ENCODE results near the gene TSPAN7. TPM values are rescaled to one million over a fixed set of nuclear protein-coding genes. Genes with fewer than 3 reads are reported as not detected.

TSPAN7 gene
- total RNA-seq, 1 donor from 2014 or later, result 122 TPM

DNA sequence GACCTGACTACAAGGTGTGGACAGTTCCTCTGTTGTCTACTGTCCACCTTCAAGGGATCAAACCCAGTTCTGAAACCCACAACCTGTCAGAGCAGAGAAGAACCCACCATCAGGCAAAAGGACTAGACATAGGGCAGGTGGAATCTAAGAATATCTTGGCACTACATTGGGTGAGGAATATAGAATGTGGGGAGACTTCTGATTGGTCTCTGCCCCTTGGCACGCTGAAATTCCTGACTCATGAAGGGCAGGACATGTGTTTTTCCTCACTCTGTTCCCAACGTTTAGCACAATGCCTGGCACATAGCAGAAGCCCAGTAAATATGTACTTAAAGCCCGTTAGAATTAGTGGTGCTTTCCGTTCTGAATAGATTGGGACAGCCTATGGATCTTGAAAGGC lies 59.3 kb downstream of the TSPAN7 start:
- no peak for DNase-seq (ENCODE audit: low spot score in 2 of 2)
- Histone ChIP-seq H3K9me3 (no peaks in the 10 kb centered on the region), H3K4me3 (no peak overlapping the region), H3K4me1 (no peaks in the 10 kb centered on the region), H3K36me3 (no peaks in the 10 kb centered on the region), H3K27ac (no peak overlapping the region), H3K27me3 (no peaks in the 10 kb centered on the region)
- intact Hi-C loops (cut with DNase I), result no loop called here
- TF ChIP-seq, protein P1, sequence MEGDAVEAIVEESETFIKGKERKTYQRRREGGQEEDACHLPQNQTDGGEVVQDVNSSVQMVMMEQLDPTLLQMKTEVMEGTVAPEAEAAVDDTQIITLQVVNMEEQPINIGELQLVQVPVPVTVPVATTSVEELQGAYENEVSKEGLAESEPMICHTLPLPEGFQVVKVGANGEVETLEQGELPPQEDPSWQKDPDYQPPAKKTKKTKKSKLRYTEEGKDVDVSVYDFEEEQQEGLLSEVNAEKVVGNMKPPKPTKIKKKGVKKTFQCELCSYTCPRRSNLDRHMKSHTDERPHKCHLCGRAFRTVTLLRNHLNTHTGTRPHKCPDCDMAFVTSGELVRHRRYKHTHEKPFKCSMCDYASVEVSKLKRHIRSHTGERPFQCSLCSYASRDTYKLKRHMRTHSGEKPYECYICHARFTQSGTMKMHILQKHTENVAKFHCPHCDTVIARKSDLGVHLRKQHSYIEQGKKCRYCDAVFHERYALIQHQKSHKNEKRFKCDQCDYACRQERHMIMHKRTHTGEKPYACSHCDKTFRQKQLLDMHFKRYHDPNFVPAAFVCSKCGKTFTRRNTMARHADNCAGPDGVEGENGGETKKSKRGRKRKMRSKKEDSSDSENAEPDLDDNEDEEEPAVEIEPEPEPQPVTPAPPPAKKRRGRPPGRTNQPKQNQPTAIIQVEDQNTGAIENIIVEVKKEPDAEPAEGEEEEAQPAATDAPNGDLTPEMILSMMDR (IDR thresholded peaks at IDR 0.05), result no peak

DNA sequence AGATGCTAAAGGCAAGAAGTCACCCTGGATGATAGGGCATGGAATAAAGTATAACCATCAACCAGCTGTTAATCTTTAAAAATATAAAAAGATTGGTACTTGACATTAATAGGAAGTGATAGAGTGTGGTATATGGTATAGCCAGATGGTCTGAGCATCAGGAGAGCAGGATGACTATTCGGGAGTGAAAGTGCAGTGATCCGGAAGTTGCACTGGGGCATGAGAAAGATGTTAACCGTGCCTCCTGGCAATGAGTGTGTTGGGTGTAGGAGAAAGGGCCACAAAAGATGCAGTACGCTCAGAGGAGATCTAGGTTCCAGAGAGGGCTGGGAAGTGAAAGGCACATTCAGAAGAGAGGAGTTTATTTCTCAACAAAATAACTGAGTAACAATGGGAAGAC lies 65.0 kb downstream of the TSPAN7 start:
- TF ChIP-seq, protein P1 (IDR thresholded peaks at IDR 0.05), result no peak
- no peaks in the 10 kb centered on the region for H3K36me3 ChIP-seq

DNA sequence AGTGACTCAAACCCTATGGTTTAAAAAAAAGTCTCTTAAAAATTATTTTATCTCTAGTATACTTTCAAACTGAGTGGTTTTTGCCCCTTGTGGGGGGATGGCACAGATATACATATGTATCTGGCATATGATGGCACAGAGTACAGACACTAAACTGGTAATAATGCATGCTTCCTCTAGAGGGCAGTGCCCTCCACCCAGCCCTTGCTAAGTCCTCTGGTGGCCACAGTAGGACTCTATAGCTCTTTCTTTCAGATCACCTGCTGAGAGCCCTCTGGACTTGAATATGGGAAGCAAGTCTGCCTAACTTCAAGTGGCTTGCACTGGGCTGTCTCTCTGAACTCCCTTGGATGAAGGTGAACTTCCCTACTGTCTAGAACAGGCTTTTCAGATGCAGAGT lies 66.3 kb downstream of the TSPAN7 start:
- TF ChIP-seq, protein P1 (IDR thresholded peaks at IDR 0.05), result peak in 1 of 3 experiments; percentile 18
- intact Hi-C loops (cut with DNase I), result no loop called here
- H3K27ac ChIP-seq, result no peak overlapping the region
- no peaks in the 10 kb centered on the region for H3K36me3 ChIP-seq
- DNase-seq (ENCODE audit: low spot score in 2 of 2), result no peak
- no peaks in the 10 kb centered on the region for H3K9me3 ChIP-seq
- H3K4me1 ChIP-seq, result no peaks in the 10 kb centered on the region
- no peaks in the 10 kb centered on the region for H3K27me3 ChIP-seq
- H3K4me3 ChIP-seq, result no peak overlapping the region

More for the DNA sequence above, 65.0 kb downstream of the TSPAN7 start:
- Histone ChIP-seq H3K4me3 (no peak overlapping the region), H3K27me3 (no peaks in the 10 kb centered on the region), H3K9me3 (no peaks in the 10 kb centered on the region), H3K4me1 (no peaks in the 10 kb centered on the region), H3K27ac (no peak overlapping the region)
- DNase-seq (ENCODE audit: low spot score in 2 of 2), result no peak
- intact Hi-C loops (cut with DNase I), result no loop called here

DNA sequence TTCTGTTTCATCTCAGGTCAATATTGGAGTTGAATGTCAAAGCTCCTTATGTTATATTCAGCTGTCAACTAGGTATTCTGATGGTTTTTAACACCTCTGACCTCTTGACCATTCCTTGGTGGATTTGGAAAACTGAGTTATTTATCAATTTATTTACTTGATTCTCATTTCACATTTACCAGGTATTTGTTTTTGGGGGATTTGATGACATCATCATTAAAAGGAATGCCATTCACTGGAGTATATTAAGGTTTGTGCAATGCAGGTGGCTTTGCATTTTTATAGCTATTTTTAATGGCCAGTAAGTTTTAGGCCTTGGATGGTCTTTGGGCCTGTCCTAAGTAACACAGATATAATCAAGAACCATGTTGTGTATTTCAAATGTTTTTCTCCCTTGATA lies 67.2 kb downstream of the TSPAN7 start:
- Histone ChIP-seq H3K4me1 (no peaks in the 10 kb centered on the region), H3K27me3 (no peaks in the 10 kb centered on the region), H3K27ac (no peak overlapping the region), H3K9me3 (no peaks in the 10 kb centered on the region), H3K4me3 (no peak overlapping the region), H3K36me3 (no peaks in the 10 kb centered on the region)
- TF ChIP-seq, protein P1 (IDR thresholded peaks at IDR 0.05), result no peak
- no peak for DNase-seq (ENCODE audit: low spot score in 2 of 2)
- intact Hi-C loops (cut with DNase I), result no loop called here

DNA sequence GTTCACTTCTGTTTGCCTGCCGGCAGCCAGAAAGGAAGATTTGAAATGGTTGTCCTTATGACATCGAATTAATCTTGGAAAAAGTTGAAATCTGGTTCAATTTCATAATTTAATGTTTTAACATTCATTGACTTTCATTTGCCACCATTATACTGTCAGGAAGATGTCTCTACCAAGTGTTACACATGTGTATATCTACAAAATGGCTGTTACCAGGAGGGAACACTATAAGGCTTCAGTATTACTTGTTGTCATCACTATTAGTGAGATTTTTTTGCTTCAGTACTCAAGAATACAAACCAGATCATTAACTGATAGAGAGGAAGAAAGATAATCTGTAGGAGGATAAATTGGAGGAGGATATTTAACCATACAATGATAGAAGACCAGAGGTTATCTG lies 71.2 kb downstream of the TSPAN7 start:
- Histone ChIP-seq H3K9me3 (no peaks in the 10 kb centered on the region), H3K27me3 (no peaks in the 10 kb centered on the region), H3K4me1 (no peaks in the 10 kb centered on the region), H3K36me3 (no peaks in the 10 kb centered on the region), H3K27ac (no peak overlapping the region), H3K4me3 (no peak overlapping the region)
- TF ChIP-seq, protein P1 (IDR thresholded peaks at IDR 0.05), result no peak
- DNase-seq (ENCODE audit: low spot score in 2 of 2), result no peak
- intact Hi-C loops (cut with DNase I), result no loop called here

DNA sequence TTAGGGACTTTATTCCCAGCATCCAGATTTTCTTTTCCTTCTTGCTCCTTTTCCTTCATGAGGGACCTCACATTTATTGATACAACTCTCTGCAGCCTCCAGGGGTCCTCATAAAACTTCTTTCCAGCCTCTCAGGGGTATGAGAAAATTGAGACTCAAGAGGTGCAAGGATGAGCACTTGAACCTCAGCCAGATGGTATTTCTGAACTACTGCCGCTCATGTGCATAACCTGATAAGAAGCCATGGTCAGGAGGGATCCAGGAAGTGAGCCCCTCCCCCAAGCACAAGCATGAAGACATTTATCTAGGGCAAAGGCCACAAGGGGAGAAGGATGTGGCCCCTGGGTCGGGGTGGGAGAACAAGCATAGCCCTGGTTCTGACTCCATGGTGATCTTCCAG lies 73.3 kb downstream of the TSPAN7 start:
- no peaks in the 10 kb centered on the region for H3K4me1 ChIP-seq
- H3K27ac ChIP-seq, result no peak overlapping the region
- TF ChIP-seq, protein P1 (IDR thresholded peaks at IDR 0.05), result no peak
- H3K36me3 ChIP-seq, result no peaks in the 10 kb centered on the region
- no peak for DNase-seq (ENCODE audit: low spot score in 2 of 2)
- intact Hi-C loops (cut with DNase I), result no loop called here
- H3K27me3 ChIP-seq, result no peaks in the 10 kb centered on the region
- H3K9me3 ChIP-seq, result no peaks in the 10 kb centered on the region
- no peak overlapping the region for H3K4me3 ChIP-seq
